Panc1 (cell line): ENCODE measurements around the gene LRP1B. TPM values are rescaled to one million over a fixed set of nuclear protein-coding genes. Genes with fewer than 3 reads are reported as not detected.

ENCODE experiments used
- ATAC-seq: fragments of 200-7000 bp; cut with Tn5 transposase; 2 replicates; pipeline ENCODE4 v1.9.1; 2020; ENCODE audit warnings: mild to moderate bottlenecking, moderate library complexity
- BruUV-seq: library from RNA; stranded (reverse); fragments of 400-500 nt; replicated peaks from 2 replicates; lab custom pipeline; 2021; lab: Mats Ljungman, UMichigan
- CTCF ChIA-PET: fragments of 300-600 bp; sonication (Branson Sonifier 250); formaldehyde crosslinking; loops from one replicate; lab custom pipeline; 2022; ENCODE audit warnings: antibody characterized with exemption; lab: Charles Lee
- POLR2A ChIA-PET: fragments of 300-600 bp; sonication (Branson Sonifier 250); formaldehyde crosslinking; loops from one replicate; lab custom pipeline; 2022; ENCODE audit warnings: antibody characterized with exemption; lab: Charles Lee
- DNase-seq: peaks from one replicate; pipeline ENCODE4 v3.0.0-alpha.2; 2010; ENCODE audit warnings: low read depth, low spot score
- H3K27ac ChIP-seq: 2 replicates; pipeline ENCODE4 v1.5.1; 2011; ENCODE audit warnings: mild to moderate bottlenecking, low read length, inconsistent platforms
- H3K27me3 ChIP-seq: fragments of 200-500 bp; sonication (Bioruptor generic); 2 replicates; pipeline ENCODE4 v1.6.0; 2014; ENCODE audit warnings: low read length, inconsistent platforms; ENCODE audit not compliant: control insufficient read depth, insufficient read depth
- H3K36me3 ChIP-seq: fragments of 200-500 bp; sonication (Bioruptor generic); 2 replicates; pipeline ENCODE4 v1.5.1; 2014; ENCODE audit warnings: inconsistent platforms, mild to moderate bottlenecking, low read length, moderate library complexity; ENCODE audit not compliant: control insufficient read depth, insufficient read depth
- H3K4me1 ChIP-seq: 2 replicates; pipeline ENCODE4 v1.5.1; 2011; ENCODE audit warnings: inconsistent platforms, mild to moderate bottlenecking, low read length, moderate library complexity; ENCODE audit not compliant: control insufficient read depth, insufficient read depth
- H3K4me3 ChIP-seq, 2 experiments: 2 replicates each; pipeline ENCODE4 v1.5.1; 2011 to 2012; ENCODE audit warnings: low read depth in 2 of 2, low read length in 2 of 2, mild to moderate bottlenecking in 2 of 2, inconsistent platforms in 1 of 2, moderate library complexity in 1 of 2
- H3K9me3 ChIP-seq: fragments of 200-500 bp; sonication (Bioruptor generic); 2 replicates; pipeline ENCODE4 v1.5.1; 2014; ENCODE audit warnings: low read depth, mild to moderate bottlenecking, inconsistent platforms, low read length, moderate library complexity; ENCODE audit not compliant: control insufficient read depth, insufficient read depth
- CTCF ChIP-seq: fragments of 450-650 bp; IDR thresholded peaks from 2 replicates; pipeline ENCODE4 v1.5.1; 2017; ENCODE audit warnings: mild to moderate bottlenecking
- POLR2AphosphoS5 ChIP-seq: IDR thresholded peaks from 2 replicates; pipeline ENCODE4 v1.6.1; 2012; ENCODE audit warnings: mild to moderate bottlenecking, low read depth, low read length, moderate library complexity
- REST ChIP-seq, 2 experiments: IDR thresholded peaks; 2 replicates each; pipeline ENCODE4 v1.6.1; 2011 to 2012; ENCODE audit warnings: low read depth in 2 of 2, control low read depth in 1 of 2, low read length in 1 of 2, mild to moderate bottlenecking in 1 of 2, moderate library complexity in 1 of 2; ENCODE audit not compliant: insufficient read depth in 1 of 2
- SIN3A ChIP-seq: IDR thresholded peaks from 2 replicates; pipeline ENCODE4 v1.6.1; 2012; ENCODE audit warnings: low read depth, mild to moderate bottlenecking, low read length, moderate library complexity, borderline replicate concordance; ENCODE audit not compliant: insufficient read depth
- TCF7L2 ChIP-seq: IDR thresholded peaks from 2 replicates; pipeline ENCODE4 v1.6.1; 2011; ENCODE audit warnings: mild to moderate bottlenecking, low read depth, low read length, inconsistent platforms
- in situ Hi-C: cut with HindIII; loops from 2 replicates; pipeline ENCODE4 v1.10.0; 2016; ENCODE audit warnings: low sequenced_read_pairs, low pct_unique_long_range_greater_than_20kb
- intact Hi-C: fragments of 100-400 bp; cut with micrococcal nuclease; formaldehyde crosslinking; loops from one replicate; pipeline ENCODE4 v1.10.0; 2022; ENCODE audit not compliant: unreplicated experiment
- total RNA-seq: library from RNA; stranded (reverse); gene quantifications from one replicate; pipeline ENCODE4 v1.2.1, GENCODE V29; 2021; ENCODE audit not compliant: unreplicated experiment

Gene LRP1B
- total RNA-seq, 1 experiment from 2014 or later: 0.54 TPM

GRCh38 chr2:140359056-140359771 lies 1771.6 kb downstream of the LRP1B start:
- in situ Hi-C loops: no loop called here

GRCh38 chr2:140356697-140357096 lies 1774.1 kb downstream of the LRP1B start:
- intact Hi-C loops: no loop called here

More at GRCh38 chr2:140359056-140359771, 1771.6 kb downstream of the LRP1B start:
- H3K9me3 ChIP-seq: no peaks in the 10 kb centered on the region
- no peak for DNase-seq
- intact Hi-C loops: no loop called here
- ChIA-PET POLR2A (no interaction called here), CTCF (no interaction called here)
- no peaks in the 10 kb centered on the region for H3K27me3 ChIP-seq
- H3K36me3 ChIP-seq: no peaks in the 10 kb centered on the region
- H3K4me1 ChIP-seq: no peaks in the 10 kb centered on the region
- no peak for TF ChIP-seq POLR2AphosphoS5
- no peak for TF ChIP-seq TCF7L2
- no peak for TF ChIP-seq CTCF
- TF ChIP-seq SIN3A: no peak
- no peak for TF ChIP-seq REST (IDR thresholded peaks at IDR 0.05; ENCODE audit: insufficient read depth in 1 of 2, low read depth in 2 of 2, low read length in 1 of 2)
- no peak for ATAC-seq
- H3K4me3 ChIP-seq: no peak overlapping the region
- H3K27ac ChIP-seq: no peak overlapping the region
- no TSS peak for BruUV-seq

More at GRCh38 chr2:140356697-140357096, 1774.1 kb downstream of the LRP1B start:
- no peaks in the 10 kb centered on the region for H3K27me3 ChIP-seq
- no peak overlapping the region for H3K4me3 ChIP-seq
- ChIA-PET POLR2A (no interaction called here), CTCF (no interaction called here)
- ATAC-seq: no peak
- no peaks in the 10 kb centered on the region for H3K36me3 ChIP-seq
- no peak overlapping the region for H3K27ac ChIP-seq
- H3K9me3 ChIP-seq: no peaks in the 10 kb centered on the region
- no peak for TF ChIP-seq POLR2AphosphoS5
- no peak for TF ChIP-seq TCF7L2
- TF ChIP-seq CTCF: no peak
- TF ChIP-seq SIN3A: no peak
- no peak for TF ChIP-seq REST (IDR thresholded peaks at IDR 0.05; ENCODE audit: insufficient read depth in 1 of 2, low read depth in 2 of 2, low read length in 1 of 2)
- DNase-seq: no peak
- in situ Hi-C loops: no loop called here
- BruUV-seq: no TSS peak
- H3K4me1 ChIP-seq: no peaks in the 10 kb centered on the region
